Globus pallidus (tissue), 1 donor: ENCODE measurements around the gene USP53.
"Not testable (repeated sequence)": the region's sequence is repeated elsewhere in the genome, so short reads cannot be mapped to it uniquely, and the experiment has no call there.

Experiments used
- DNase-seq: peaks from one replicate; pipeline ENCODE4 v3.0.0-alpha.2; 2015; ENCODE audit warnings: low spot score

USP53 gene

GRCh38 chr4:119271361-119272085 lies 59.0 kb downstream of the USP53 start:
- no peak for DNase-seq

DNA sequence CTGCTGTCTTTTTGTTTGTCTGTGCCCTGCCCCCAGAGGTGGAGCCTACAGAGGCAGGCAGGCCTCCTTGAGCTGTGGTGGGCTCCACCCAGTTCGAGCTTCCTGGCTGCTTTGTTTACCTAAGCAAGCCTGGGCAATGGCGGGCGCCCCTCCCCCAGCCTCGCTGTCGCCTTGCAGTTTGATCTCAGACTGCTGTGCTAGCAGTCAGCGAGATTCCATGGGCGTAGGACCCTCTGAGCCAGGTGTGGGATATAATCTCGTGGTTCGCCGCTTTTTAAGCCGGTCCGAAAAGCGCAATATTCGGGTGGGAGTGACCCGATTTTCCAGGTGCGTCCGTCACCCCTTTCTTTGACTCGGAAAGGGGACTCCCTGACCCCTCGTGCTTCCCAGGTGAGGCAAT lies 67.0 kb downstream of the USP53 start:
- not testable (repeated sequence) for DNase-seq

- not testable (repeated sequence) for DNase-seq
These were observed 67.4 kb downstream of the USP53 start for GRCh38 chr4:119279945-119280344.

DNA sequence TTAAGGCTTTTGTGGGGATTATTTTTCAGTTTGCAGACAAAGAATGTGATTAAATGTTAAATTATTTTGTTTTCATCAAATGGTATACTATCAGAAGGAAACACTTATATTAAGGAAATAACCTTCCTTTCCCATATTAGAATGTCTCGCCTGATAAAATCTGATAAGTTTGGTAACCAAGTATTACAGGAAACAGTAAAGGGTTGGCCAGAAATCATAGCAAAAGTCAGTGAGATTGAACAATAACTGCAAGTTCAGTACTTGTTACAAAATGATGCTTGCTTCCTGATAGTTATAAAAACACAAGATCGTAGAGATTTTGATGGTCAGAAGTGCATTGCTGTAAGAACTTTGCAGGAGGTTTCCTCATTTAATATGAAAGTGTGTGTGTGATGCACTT lies 68.9 kb downstream of the USP53 start:
- DNase-seq: no peak

DNA sequence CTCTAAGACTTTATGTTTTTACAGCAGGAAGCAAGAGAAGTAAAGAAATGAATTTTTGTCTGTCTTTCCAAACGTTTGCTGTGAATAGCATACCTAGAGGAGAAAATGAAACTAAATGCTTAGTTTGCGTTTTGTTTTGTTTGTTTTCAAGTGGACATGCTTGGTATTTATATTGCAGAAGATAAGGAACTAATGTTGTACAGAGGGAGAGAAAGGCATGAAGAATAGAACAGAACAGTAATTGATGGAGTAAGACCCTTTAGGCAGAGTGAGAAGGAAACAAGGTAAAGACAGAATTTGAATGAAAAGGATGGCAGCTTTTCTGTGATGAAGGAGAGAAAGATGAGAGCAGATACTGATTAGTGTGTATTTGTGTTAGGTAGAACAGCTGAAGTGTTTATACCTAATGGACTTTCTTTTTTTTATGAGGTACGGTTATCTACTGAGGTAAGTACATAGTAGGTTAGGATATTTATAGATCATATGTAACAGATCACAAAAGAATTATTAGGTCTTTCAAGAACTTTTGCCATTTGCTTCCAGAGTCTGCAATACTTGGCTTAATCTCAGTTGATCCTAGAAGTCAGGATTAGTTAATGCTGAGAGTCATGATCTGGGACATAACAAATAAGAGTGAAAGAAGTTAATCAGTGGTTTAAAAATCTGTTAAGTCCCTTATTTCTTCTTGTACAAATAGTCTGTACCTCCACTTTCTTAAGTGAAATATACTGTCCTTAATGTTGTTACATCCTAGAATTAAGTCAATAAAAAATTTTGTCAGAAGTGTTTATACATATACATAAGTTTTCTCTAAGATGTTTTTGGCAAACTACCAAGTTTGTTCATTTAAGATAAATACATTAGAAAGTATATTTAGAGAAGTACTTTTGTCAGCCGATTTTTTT lies 72.6 kb downstream of the USP53 start:
- DNase-seq: no peak

DNA sequence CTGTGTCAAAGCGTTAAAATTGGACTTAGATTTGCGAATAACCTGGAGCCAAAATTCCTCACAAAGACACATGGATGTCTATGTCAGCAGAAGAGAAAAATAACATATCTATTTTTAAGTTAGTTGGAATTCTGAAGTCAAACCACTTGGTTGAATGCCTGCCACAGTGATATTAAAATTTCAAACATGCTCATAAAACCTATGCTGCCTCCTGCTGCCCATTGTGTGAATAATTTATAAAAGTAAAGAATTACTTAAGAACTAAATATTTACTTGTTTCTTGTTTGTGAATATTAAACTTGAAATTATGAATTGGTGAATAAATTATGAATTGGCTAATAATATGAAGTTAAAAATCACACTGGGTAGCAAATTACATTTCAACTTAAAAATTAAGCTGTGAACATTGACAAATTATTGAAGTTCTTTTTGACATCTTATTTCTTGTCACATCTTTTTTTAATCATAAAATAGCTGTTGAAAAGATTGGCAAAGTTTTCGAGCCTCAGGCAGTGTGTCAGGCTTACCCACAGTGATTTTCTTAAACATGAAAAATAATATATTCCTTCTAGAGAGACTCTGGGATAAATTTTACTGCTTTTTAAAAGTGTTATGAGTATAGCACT lies 74.0 kb downstream of the USP53 start:
- peak; percentile 36 for DNase-seq

GRCh38 chr4:119289313-119289712 lies 76.8 kb downstream of the USP53 start:
- no peak for DNase-seq

GRCh38 chr4:119290598-119290997 lies 78.1 kb downstream of the USP53 start:
- no peak for DNase-seq

DNA sequence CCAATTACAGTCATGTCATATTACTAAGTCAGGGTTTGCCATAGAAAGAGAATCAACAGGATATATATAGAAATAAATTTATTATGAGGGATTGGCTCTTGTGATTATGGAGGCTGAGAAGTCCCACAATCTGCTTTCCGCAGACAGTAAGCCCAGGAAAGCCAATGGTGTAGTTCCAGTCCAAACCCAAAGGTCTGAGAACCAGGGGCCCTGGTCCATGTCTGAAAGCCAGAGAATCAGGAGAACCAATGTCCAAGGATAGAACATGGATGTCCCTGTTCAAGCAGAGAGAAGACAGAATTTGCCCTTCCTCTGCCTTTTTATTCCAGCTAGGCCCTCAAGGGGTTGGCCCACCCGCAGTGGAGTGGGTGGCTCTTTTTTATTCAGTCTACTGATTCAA lies 83.8 kb downstream of the USP53 start:
- DNase-seq: no peak

DNA sequence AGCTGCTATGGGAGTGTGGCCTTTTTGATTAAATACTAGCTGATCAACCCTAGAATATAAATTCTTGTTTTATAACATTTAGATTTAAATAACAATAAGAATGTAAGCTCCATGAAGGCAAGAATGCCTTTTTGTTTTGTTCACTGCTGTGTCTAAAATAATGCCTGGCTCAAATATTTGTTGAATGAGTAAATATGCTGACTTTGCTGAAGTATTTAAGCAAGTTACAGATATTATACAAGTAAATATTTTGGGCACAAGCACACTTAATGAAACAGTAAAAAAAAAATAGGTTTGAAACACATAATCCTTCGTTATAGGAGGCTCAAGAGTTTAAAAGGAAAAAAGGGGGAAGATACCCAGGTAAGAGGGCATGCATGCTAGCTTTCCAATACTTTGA lies 85.3 kb downstream of the USP53 start:
- DNase-seq: no peak

- DNase-seq: no peak
These were observed 86.8 kb downstream of the USP53 start for GRCh38 chr4:119299260-119299671.

DNA sequence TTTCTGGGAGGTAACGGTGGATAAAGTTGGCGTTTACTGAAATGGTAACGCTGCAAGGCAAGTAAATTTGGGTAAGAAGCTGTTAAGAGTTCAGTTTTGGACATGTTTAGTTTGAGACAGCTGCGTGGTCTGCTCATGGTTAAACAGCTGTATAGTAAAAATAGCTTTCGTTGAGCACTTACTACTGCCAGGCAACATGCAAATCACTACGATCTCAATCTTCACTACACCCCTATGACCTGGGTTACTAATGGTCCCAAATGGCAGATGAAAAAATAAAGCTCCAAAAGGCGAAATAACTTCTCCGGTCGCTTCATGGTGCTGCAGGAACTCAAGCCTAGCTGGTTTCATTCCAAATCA lies 87.2 kb downstream of the USP53 start:
- DNase-seq: peak; percentile 12

- peak; percentile 81 for DNase-seq
These were observed 87.8 kb downstream of the USP53 start for GRCh38 chr4:119300101-119300978.

DNA sequence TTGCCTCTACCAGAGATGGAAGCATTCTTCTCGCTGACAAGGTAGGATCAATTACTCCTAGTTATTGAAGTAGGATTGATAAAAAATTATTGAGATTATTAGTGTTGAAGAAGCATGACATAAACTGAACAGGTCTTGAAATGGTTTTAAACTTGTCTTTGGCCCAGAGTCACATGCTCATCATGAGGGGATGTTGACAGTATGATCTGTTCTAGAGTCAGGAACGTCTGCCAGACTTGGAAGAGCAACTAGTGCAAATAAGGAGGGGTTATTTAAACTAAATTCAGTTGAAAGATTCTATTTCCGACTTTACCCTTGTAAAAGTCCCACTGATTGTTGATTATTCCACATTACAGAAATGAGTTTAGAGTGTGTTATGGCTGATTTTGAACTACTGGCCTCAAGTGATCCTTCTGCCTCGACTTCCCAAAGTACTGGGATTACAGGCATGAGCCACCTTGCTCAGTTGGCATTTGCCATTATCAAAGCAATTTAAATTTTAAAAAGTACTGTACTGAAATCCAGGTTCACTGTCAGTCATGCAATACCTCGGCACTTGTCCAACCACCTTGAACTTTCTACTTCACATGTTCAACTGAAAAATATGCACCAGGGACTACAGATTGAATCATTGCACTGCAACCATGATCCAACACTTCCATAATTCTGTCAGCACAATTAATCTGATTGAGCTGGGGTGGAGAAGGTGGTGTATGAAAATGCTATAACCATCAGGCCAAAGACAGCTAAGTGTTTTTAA lies 89.7 kb downstream of the USP53 start:
- no peak for DNase-seq

DNA sequence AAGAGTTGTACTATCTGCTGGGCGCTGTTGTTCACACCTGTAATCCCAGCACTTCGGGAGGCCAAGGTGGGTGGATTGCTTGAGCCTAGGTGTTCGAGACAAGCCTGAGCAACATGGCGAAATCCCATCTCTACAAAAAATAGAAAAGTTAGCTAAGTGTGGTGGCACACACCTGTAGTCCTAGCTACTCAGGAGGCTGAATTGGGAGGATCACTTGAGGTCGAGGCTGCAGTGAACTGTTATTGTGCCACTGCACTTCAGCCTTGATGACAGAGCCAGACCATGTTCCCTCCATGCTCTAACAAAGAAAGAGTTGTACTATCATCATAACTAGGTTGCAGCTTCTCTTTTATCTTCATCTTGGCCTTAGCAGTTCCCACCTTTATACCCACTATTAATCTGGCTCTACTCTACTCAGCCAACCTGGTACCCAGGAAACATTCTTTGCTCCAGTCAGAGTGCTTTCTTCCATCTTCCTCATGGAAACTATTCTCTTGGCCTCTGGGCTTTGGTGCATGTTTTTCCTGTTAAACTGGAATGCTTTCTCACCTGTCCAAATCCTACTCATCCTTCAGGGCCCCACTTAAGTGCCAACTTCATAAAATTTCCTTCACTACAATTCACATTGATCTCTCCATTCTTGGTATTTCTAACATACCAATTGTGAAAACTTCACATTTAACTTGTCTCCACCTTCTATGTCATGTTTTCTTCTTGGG lies 91.2 kb downstream of the USP53 start:
- no peak for DNase-seq

GRCh38 chr4:119304431-119304830 lies 91.9 kb downstream of the USP53 start:
- no peak for DNase-seq

GRCh38 chr4:119307606-119308005 lies 95.1 kb downstream of the USP53 start:
- DNase-seq: no peak

DNA sequence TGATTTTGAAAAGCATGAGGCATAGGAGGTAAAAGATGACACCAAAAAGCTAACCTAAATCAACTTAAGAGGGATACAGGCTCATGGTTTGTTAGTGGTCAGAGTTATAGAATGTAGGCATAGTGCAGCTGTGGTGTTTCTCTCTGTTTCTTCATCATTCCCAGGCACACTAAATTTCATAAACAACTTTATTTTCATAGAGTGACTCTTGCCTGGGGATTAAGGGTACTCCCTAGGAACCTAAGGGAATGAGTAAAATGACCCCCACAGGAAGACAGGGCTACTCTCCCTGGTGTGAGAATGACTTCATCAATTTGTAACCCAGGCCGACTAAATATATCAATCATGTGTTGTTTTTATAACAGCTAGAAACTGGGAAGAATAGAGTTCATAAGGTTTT lies 98.3 kb downstream of the USP53 start:
- no peak for DNase-seq

DNA sequence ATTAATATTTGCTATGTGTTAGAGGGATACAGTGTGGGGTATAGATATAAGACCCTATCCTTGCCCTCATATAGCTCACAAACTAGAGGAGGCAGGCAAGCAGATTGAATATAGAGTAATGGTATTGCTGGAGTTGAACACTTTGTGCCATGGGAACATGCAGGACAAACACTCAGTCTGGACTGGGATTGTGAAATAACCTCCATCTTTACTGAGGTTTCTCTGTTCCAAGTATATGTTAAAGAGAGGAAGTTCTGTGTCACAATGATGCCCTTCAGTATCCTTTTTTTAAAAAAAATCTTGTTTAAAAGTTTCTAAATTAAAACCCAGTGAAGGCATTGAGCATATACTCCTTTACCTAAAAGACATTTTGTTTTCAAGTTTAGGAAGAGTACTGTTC lies 100.7 kb downstream of the USP53 start:
- DNase-seq: no peak

DNA sequence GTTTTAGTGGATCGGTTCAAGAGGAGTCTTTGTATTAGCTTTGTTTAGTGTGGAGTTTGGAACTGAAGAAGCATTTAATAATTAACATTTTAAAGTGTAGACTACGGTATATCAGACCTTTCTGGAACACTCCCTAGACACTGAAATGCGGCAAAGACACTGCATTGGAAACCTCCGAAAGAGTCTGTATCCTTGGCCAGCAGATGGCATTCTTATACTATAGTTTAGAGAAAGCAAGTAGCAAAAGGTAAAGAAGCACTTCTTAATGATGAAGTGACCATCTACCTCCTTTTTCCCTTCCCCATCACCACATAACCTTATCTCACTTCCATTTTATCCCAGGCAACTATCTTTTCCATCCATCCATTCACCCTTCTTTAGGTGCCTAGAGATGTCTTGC lies 101.8 kb downstream of the USP53 start:
- DNase-seq: peak; percentile 31

GRCh38 chr4:119315036-119315435 lies 102.5 kb downstream of the USP53 start:
- no peak for DNase-seq
